Nephron progenitor cell (in vitro differentiated cells): Measurements from ENCODE around the gene POLL.

ENCODE experiments used
- DNase-seq: peaks from one replicate; pipeline ENCODE4 v3.0.0; 2021
- H3K27ac Mint-ChIP-seq: 2 replicates; pipeline ENCODE4 v1.8.0; 2021; ENCODE audit warnings: mild to moderate bottlenecking, moderate library complexity, mixed read lengths
- H3K27me3 Mint-ChIP-seq: 2 replicates; pipeline ENCODE4 v1.8.0; 2021; ENCODE audit warnings: mild to moderate bottlenecking, low read depth, mixed read lengths; ENCODE audit not compliant: poor library complexity
- H3K36me3 Mint-ChIP-seq: 2 replicates; pipeline ENCODE4 v1.8.0; 2021; ENCODE audit warnings: low read depth, mixed read lengths
- H3K4me1 Mint-ChIP-seq: 2 replicates; pipeline ENCODE4 v1.8.0; 2021; ENCODE audit warnings: mixed read lengths
- H3K4me3 Mint-ChIP-seq: 2 replicates; pipeline ENCODE4 v1.8.0; 2021; ENCODE audit warnings: mild to moderate bottlenecking, moderate library complexity, mixed read lengths
- H3K9me3 Mint-ChIP-seq: 2 replicates; pipeline ENCODE4 v1.8.0; 2021; ENCODE audit warnings: mild to moderate bottlenecking, moderate library complexity, mixed read lengths
- CTCF ChIP-seq: fragments of 200-600 bp; sonication (generic); IDR thresholded peaks from 2 replicates; pipeline ENCODE4 v1.5.0; 2021; ENCODE audit warnings: antibody characterized with exemption

POLL gene

GRCh38 chr10:101625821-101626412 is 37.9 kb upstream of the POLL start:
- peaks cover 48% of the 10 kb centered on the region for H3K36me3 Mint-ChIP-seq
- H3K27ac Mint-ChIP-seq = no peak overlapping the region
- no peak for TF ChIP-seq CTCF
- peaks cover 28% of the 10 kb centered on the region for H3K4me1 Mint-ChIP-seq
- H3K27me3 Mint-ChIP-seq = peaks cover 3% of the 10 kb centered on the region
- no peak overlapping the region for H3K4me3 Mint-ChIP-seq
- DNase-seq = no peak
- H3K9me3 Mint-ChIP-seq = peaks cover 4% of the 10 kb centered on the region

- TF ChIP-seq CTCF = no peak
- peaks cover 3% of the 10 kb centered on the region for H3K27me3 Mint-ChIP-seq
- peak overlapping the region; percentile 14 for H3K27ac Mint-ChIP-seq
- H3K36me3 Mint-ChIP-seq = peaks cover 45% of the 10 kb centered on the region
- no peak for DNase-seq
- peaks cover 4% of the 10 kb centered on the region for H3K9me3 Mint-ChIP-seq
- H3K4me1 Mint-ChIP-seq = peaks cover 21% of the 10 kb centered on the region
- H3K4me3 Mint-ChIP-seq = no peak overlapping the region
Observed at GRCh38 chr10:101624526-101625102, 36.6 kb upstream of the POLL start.

- no peak for DNase-seq
- Mint-ChIP-seq H3K4me1 (peaks cover 21% of the 10 kb centered on the region), H3K27ac (no peak overlapping the region), H3K9me3 (peaks cover 4% of the 10 kb centered on the region), H3K36me3 (peaks cover 45% of the 10 kb centered on the region), H3K27me3 (peaks cover 3% of the 10 kb centered on the region), H3K4me3 (no peak overlapping the region)
- no peak for TF ChIP-seq CTCF
Observed at GRCh38 chr10:101623528-101623927, 35.5 kb upstream of the POLL start.

GRCh38 chr10:101619983-101620382 is 31.9 kb upstream of the POLL start:
- H3K36me3 Mint-ChIP-seq = peaks cover 43% of the 10 kb centered on the region
- H3K4me1 Mint-ChIP-seq = peaks cover 32% of the 10 kb centered on the region
- no peak for TF ChIP-seq CTCF
- H3K9me3 Mint-ChIP-seq = peaks cover 4% of the 10 kb centered on the region
- DNase-seq = no peak
- no peak overlapping the region for H3K4me3 Mint-ChIP-seq
- no peak overlapping the region for H3K27ac Mint-ChIP-seq
- H3K27me3 Mint-ChIP-seq = peaks cover 5% of the 10 kb centered on the region

GRCh38 chr10:101618871-101619270 is 30.8 kb upstream of the POLL start:
- H3K27ac Mint-ChIP-seq = no peak overlapping the region
- no peak for DNase-seq
- no peak overlapping the region for H3K4me3 Mint-ChIP-seq
- no peak for TF ChIP-seq CTCF
- peaks cover 4% of the 10 kb centered on the region for H3K9me3 Mint-ChIP-seq
- H3K36me3 Mint-ChIP-seq = peaks cover 32% of the 10 kb centered on the region
- peaks cover 5% of the 10 kb centered on the region for H3K27me3 Mint-ChIP-seq
- peaks cover 40% of the 10 kb centered on the region for H3K4me1 Mint-ChIP-seq
